Activated CD4-positive, alpha-beta T cell treated with anti-CD3 and anti-CD28 coated beads, Interleukin-2, amount 50 U/mL, for 24 hours (primary cell): ENCODE data around the gene CCL19.
A peak's percentile ranks its signal among the peaks of the same experiment; 100 is the strongest.

Experiments
- DNase-seq, 2 donors: peaks; one replicate each; pipeline ENCODE4 v3.0.0-alpha.2; 2020; ENCODE audit warnings: low read depth in 1 of 2, low spot score in 1 of 2

CCL19 gene

GRCh38 chr9:34664281-34665066 is 26.6 kb downstream of the CCL19 start:
- DNase-seq, result peak; percentile 12 to 54

GRCh38 chr9:34663303-34663605 is 27.8 kb downstream of the CCL19 start:
- DNase-seq, result no peak

GRCh38 chr9:34662526-34663302 is 28.4 kb downstream of the CCL19 start, which contains the start of gene CCL27:
Gene CCL27 (minus strand): TSS chr9:34662657. CDS start chr9:34662633, 24 bp downstream.
- no peak for DNase-seq

- DNase-seq, result no peak
These were observed 31.4 kb downstream of the CCL19 start for GRCh38 chr9:34659592-34660253.

- no peak for DNase-seq
These were observed 32.6 kb downstream of the CCL19 start for GRCh38 chr9:34658461-34658860.

- DNase-seq, result no peak
These were observed 34.1 kb downstream of the CCL19 start for GRCh38 chr9:34656992-34657391.

GRCh38 chr9:34655394-34655793 is 35.7 kb downstream of the CCL19 start:
- no peak for DNase-seq

- DNase-seq, result no peak
These were observed 36.6 kb downstream of the CCL19 start for GRCh38 chr9:34654323-34655051.

GRCh38 chr9:34653151-34654072 is 37.7 kb downstream of the CCL19 start:
- no peak for DNase-seq

GRCh38 chr9:34652602-34653000 is 38.5 kb downstream of the CCL19 start:
- no peak for DNase-seq

- DNase-seq, result peak in 1 of 2 donors; percentile 55
These were observed 39.0 kb downstream of the CCL19 start, which contains the start of gene IL11RA for GRCh38 chr9:34651876-34652601. Gene IL11RA (plus strand): TSS chr9:34652185. CDS start chr9:34655218, 3,033 bp downstream.

- no peak for DNase-seq
These were observed 39.8 kb downstream of the CCL19 start for GRCh38 chr9:34651321-34651720.

GRCh38 chr9:34650816-34651215 is 40.3 kb downstream of the CCL19 start:
- no peak for DNase-seq

- DNase-seq, result no peak
These were observed 42.4 kb downstream of the CCL19 start for GRCh38 chr9:34648673-34649072.

- DNase-seq, result no peak
These were observed 43.4 kb downstream of the CCL19 start for GRCh38 chr9:34647651-34648050.

GRCh38 chr9:34647084-34647403 is 44.0 kb downstream of the CCL19 start:
- DNase-seq, result no peak

- peak; percentile 94 to 95 for DNase-seq
These were observed 44.6 kb downstream of the CCL19 start, which contains the start of gene GALT for GRCh38 chr9:34646211-34647083. Gene GALT (plus strand): TSS chr9:34646675. CDS start chr9:34646705, 30 bp downstream.

GRCh38 chr9:34644766-34645314 is 46.2 kb downstream of the CCL19 start:
- no peak for DNase-seq
